NCI-H226 (cell line): ENCODE results near the gene LUZP2.

ENCODE experiments used
- DNase-seq: peaks from one replicate; pipeline ENCODE4 v3.0.0-alpha.2; 2015

The LUZP2 gene

GRCh38 chr11:24572376-24572775 lies 75.5 kb downstream of the LUZP2 start:
- no peak for DNase-seq

GRCh38 chr11:24574461-24574860 lies 77.6 kb downstream of the LUZP2 start:
- peak; percentile 37 for DNase-seq

- DNase-seq, result peak; percentile 72
Measured at GRCh38 chr11:24575392-24575791, 78.5 kb downstream of the LUZP2 start.

- DNase-seq, result no peak
Measured at GRCh38 chr11:24585192-24585591, 88.3 kb downstream of the LUZP2 start.

GRCh38 chr11:24587635-24588034 lies 90.8 kb downstream of the LUZP2 start:
- no peak for DNase-seq

- peak; percentile 45 for DNase-seq
Measured at GRCh38 chr11:24588081-24588480, 91.2 kb downstream of the LUZP2 start.

- no peak for DNase-seq
Measured at GRCh38 chr11:24589064-24589463, 92.2 kb downstream of the LUZP2 start.

GRCh38 chr11:24591283-24591682 lies 94.4 kb downstream of the LUZP2 start:
- DNase-seq, result no peak

- no peak for DNase-seq
Measured at GRCh38 chr11:24592360-24592759, 95.5 kb downstream of the LUZP2 start.

GRCh38 chr11:24593332-24593731 lies 96.5 kb downstream of the LUZP2 start:
- no peak for DNase-seq

- no peak for DNase-seq
Measured at GRCh38 chr11:24594401-24594800, 97.5 kb downstream of the LUZP2 start.

- DNase-seq, result no peak
Measured at GRCh38 chr11:24598641-24599040, 101.8 kb downstream of the LUZP2 start.

- DNase-seq, result no peak
Measured at GRCh38 chr11:24609192-24610119, 112.6 kb downstream of the LUZP2 start.

- DNase-seq, result no peak
Measured at GRCh38 chr11:24615451-24616160, 118.8 kb downstream of the LUZP2 start.

GRCh38 chr11:24617856-24618255 lies 121.0 kb downstream of the LUZP2 start:
- peak; percentile 11 for DNase-seq

- DNase-seq, result no peak
Measured at GRCh38 chr11:24619900-24620299, 123.0 kb downstream of the LUZP2 start.

- no peak for DNase-seq
Measured at GRCh38 chr11:24622262-24622661, 125.4 kb downstream of the LUZP2 start.

GRCh38 chr11:24623121-24623520 lies 126.3 kb downstream of the LUZP2 start:
- DNase-seq, result no peak

GRCh38 chr11:24624432-24624831 lies 127.6 kb downstream of the LUZP2 start:
- no peak for DNase-seq

GRCh38 chr11:24625975-24626374 lies 129.1 kb downstream of the LUZP2 start:
- no peak for DNase-seq

GRCh38 chr11:24628224-24628776 lies 131.4 kb downstream of the LUZP2 start:
- DNase-seq, result no peak

GRCh38 chr11:24634606-24635160 lies 137.8 kb downstream of the LUZP2 start:
- no peak for DNase-seq

GRCh38 chr11:24635588-24636290 lies 138.9 kb downstream of the LUZP2 start:
- no peak for DNase-seq
